ENCODE measurements around the gene MASP1.

The MASP1 gene

DNA sequence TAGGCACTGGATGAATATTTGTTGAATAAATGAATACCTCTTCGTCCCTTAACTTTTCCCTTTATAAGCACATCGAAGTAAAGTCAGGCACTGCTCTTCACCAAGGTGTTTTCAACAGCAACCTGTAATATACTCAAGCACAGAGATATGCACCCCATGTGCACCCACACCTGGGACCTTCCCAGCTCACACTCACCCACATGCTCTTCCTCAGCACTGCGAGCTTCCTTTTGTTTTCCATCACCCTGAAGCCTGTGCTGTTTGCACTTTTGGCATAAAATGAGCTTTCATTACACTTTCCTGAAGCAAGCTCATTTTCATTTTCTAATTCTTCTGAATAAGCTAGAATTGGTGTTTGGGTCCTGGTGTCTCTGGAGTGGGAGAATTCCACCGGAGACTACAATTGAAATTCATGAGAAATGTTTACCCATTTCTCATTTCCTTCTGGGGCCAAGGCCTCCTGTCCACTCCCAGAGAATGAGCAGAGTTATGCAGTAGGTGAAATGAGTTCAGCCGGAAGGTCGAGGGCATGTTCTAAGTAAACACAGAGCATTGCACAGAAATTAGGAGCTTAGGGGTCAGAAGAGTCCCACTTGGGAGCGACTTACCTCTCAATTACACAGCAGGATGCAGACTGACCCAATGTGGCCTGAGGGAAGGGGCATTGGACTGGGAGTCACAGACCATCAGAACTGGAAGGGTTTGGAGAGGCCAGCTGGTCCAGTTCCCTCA, 15.0 kb downstream of the MASP1 start:
- Histone ChIP-seq H3K27ac (ENCODE audit: low read depth, low read length) (no peak overlapping the region), H3K9ac (ENCODE audit: low read length) (no peak overlapping the region), H3K4me3 (ENCODE audit: low read depth in 1 of 2, low read length in 2 of 2) (no peak overlapping the region), H3K4me1 (ENCODE audit: insufficient read depth, low read length) (no peaks in the 10 kb centered on the region), H3K27me3 (ENCODE audit: control insufficient read depth in 1 of 2, insufficient read depth in 2 of 2, low read length in 2 of 2) (no peaks in the 10 kb centered on the region), H3K36me3 (ENCODE audit: insufficient read depth, low read length) (peaks cover 2% of the 10 kb centered on the region), H3K9me3 (ENCODE audit: low read length) (no peaks in the 10 kb centered on the region)

DNA sequence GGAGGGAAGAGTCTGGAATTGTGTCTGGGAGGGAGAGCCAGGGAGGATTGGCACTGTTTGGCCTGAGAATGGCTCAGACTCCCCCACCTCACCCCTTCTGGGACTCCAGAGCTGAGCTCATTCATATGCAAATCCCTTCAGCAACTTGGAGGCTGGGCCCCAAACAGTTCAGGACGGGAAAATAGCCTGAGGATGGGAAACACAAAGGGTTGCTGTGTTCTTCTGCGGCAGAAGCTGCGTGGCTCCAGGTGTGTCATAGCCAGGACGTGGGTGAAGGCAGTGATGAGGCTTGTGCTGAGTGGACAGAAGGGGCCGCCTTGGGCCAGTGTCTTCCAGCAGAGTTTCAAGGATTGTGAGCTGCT, 16.6 kb downstream of the MASP1 start:
- Histone ChIP-seq H3K27ac (ENCODE audit: low read depth, low read length) (no peak overlapping the region), H3K36me3 (ENCODE audit: insufficient read depth, low read length) (peaks cover 3% of the 10 kb centered on the region), H3K4me1 (ENCODE audit: insufficient read depth, low read length) (no peaks in the 10 kb centered on the region), H3K4me3 (ENCODE audit: low read depth in 1 of 2, low read length in 2 of 2) (no peak overlapping the region), H3K9ac (ENCODE audit: low read length) (no peak overlapping the region), H3K9me3 (ENCODE audit: low read length) (no peaks in the 10 kb centered on the region), H3K27me3 (ENCODE audit: control insufficient read depth in 1 of 2, insufficient read depth in 2 of 2, low read length in 2 of 2) (no peaks in the 10 kb centered on the region)

DNA sequence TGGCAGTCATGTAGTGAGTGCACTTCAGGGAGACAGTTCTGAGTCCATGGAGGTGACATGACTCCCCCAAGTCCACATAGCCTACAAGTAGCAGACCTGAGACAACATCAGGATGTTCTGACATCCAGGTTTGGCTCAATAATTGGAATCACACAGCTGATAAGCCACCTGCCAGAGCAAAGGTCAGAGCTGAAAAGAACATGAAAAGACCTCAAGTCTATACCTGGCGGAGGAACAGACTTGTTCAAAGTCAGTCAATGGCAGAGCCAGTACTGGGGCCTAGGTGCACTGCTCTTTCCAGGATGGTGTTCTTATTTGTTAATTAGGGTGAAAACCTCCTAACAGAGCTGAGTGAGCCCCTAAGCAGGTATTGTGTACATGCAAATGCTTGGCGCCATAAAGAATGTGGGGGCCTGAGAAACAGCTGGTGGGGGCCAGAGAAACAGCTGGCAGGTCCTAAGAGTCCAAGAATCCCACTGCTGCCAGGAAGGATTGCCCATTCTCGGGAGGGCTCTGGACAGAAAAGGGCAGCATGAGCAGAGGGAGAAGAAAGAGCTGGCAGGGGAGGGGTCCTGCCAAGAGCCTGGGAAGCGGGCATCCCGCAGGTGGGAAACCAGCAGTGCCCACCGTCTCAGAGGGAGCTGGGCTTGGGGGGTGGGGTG, 17.1 kb downstream of the MASP1 start:
- no peaks in the 10 kb centered on the region for H3K27me3 ChIP-seq (ENCODE audit: control insufficient read depth in 1 of 2, insufficient read depth in 2 of 2, low read length in 2 of 2)

DNA sequence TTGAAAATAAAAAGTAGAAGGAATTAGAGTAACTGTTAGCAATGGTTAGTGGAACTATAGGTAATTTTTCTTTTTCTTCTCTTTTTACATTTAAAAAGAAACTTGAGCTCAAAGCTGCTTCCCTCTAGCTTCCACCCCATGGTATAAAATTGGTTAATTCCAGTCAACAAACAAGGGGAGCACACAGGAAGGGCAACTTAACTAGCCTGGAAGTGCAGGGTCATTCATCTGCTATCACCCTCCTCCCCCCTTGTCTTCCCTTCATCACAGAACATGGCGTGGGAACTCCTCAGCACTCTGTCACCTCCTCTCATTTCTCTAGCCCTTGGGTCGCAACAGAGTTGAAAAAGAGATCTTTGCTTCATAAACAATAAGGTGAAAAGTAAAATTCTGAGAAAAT, 20.0 kb downstream of the MASP1 start:
- H3K36me3 ChIP-seq (ENCODE audit: insufficient read depth, low read length), result peaks cover 17% of the 10 kb centered on the region
- no peak overlapping the region for H3K9ac ChIP-seq (ENCODE audit: low read length)
- H3K27ac ChIP-seq (ENCODE audit: low read depth, low read length), result no peak overlapping the region
- H3K9me3 ChIP-seq (ENCODE audit: low read length), result no peaks in the 10 kb centered on the region
- H3K4me1 ChIP-seq (ENCODE audit: insufficient read depth, low read length), result peaks cover 10% of the 10 kb centered on the region
- no peaks in the 10 kb centered on the region for H3K27me3 ChIP-seq (ENCODE audit: control insufficient read depth in 1 of 2, insufficient read depth in 2 of 2, low read length in 2 of 2)
- H3K4me3 ChIP-seq (ENCODE audit: low read depth in 1 of 2, low read length in 2 of 2), result no peak overlapping the region

More for the DNA sequence above, 17.1 kb downstream of the MASP1 start:
- no peak overlapping the region for H3K27ac ChIP-seq (ENCODE audit: low read depth, low read length)
- H3K36me3 ChIP-seq (ENCODE audit: insufficient read depth, low read length), result peaks cover 8% of the 10 kb centered on the region
- no peaks in the 10 kb centered on the region for H3K4me1 ChIP-seq (ENCODE audit: insufficient read depth, low read length)
- no peak overlapping the region for H3K9ac ChIP-seq (ENCODE audit: low read length)
- H3K9me3 ChIP-seq (ENCODE audit: low read length), result no peaks in the 10 kb centered on the region
- no peak overlapping the region for H3K4me3 ChIP-seq (ENCODE audit: low read depth in 1 of 2, low read length in 2 of 2)

DNA sequence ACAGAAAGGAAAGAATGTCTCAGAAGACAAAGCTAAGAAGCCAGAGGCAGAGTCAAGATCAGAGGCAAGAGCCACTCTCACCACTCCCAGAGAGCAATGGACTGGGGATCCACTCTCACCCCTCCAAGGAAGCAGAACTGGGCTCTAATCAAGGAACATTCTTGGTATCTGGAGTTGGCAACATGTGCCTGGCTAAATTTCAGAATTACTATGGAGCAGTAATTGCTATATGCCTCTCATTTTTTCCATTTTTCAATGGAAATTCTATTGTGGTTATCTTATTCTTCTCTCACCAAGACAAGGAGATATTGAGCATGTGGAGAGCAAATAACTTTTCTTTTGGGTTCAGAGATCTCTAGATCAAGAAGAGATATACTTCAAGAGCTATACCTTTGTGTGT, 22.1 kb downstream of the MASP1 start:
- Histone ChIP-seq H3K27ac (ENCODE audit: low read depth, low read length) (no peak overlapping the region), H3K9ac (ENCODE audit: low read length) (no peak overlapping the region), H3K27me3 (ENCODE audit: control insufficient read depth in 1 of 2, insufficient read depth in 2 of 2, low read length in 2 of 2) (no peaks in the 10 kb centered on the region), H3K4me3 (ENCODE audit: low read depth in 1 of 2, low read length in 2 of 2) (no peak overlapping the region), H3K36me3 (ENCODE audit: insufficient read depth, low read length) (peaks cover 17% of the 10 kb centered on the region), H3K9me3 (ENCODE audit: low read length) (no peaks in the 10 kb centered on the region), H3K4me1 (ENCODE audit: insufficient read depth, low read length) (peaks cover 29% of the 10 kb centered on the region)

DNA sequence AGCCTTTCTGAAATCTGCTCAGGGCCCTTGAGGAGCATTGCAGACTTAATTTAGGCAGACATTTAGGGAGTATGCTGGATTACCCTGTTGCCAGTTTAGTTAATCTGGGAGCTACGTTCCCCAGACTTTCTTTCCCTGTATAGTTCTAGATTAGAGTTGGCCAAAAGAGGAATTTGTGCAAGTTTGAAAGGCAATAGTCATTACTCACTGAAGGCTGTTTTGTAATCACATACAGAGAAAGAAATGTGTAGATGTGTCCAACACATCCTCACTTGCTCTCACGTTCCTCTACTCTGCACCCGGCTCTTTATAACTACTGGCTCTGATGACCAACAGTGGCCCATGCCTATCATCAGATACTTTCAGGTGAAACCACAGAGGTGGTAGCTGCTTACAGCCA, 24.2 kb downstream of the MASP1 start:
- H3K9me3 ChIP-seq (ENCODE audit: low read length), result no peaks in the 10 kb centered on the region
- peaks cover 17% of the 10 kb centered on the region for H3K36me3 ChIP-seq (ENCODE audit: insufficient read depth, low read length)
- no peak overlapping the region for H3K9ac ChIP-seq (ENCODE audit: low read length)
- no peak overlapping the region for H3K4me3 ChIP-seq (ENCODE audit: low read depth in 1 of 2, low read length in 2 of 2)
- H3K4me1 ChIP-seq (ENCODE audit: insufficient read depth, low read length), result peaks cover 51% of the 10 kb centered on the region
- H3K27ac ChIP-seq (ENCODE audit: low read depth, low read length), result no peak overlapping the region
- no peaks in the 10 kb centered on the region for H3K27me3 ChIP-seq (ENCODE audit: control insufficient read depth in 1 of 2, insufficient read depth in 2 of 2, low read length in 2 of 2)

DNA sequence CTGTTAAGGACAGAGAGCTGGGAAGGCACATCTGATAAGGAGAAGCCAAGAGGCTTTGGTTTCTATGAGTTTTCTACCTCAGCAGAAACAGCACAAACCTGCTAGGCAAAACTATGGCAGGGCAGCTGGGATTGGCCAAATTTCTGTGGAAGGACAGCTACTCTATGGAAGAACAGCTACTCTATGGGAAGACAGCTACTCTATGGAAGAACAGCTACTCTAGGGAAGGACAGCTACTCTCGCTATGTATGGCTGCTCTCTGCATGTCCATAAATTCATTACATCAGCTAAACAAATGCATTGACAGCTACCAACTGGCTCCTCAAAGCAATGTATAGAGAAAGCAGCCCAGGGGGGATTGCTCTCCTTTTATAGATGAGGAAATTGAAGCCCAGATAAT, 24.8 kb downstream of the MASP1 start:
- Histone ChIP-seq H3K4me3 (ENCODE audit: low read depth in 1 of 2, low read length in 2 of 2) (no peak overlapping the region), H3K27me3 (ENCODE audit: control insufficient read depth in 1 of 2, insufficient read depth in 2 of 2, low read length in 2 of 2) (no peaks in the 10 kb centered on the region), H3K4me1 (ENCODE audit: insufficient read depth, low read length) (peaks cover 53% of the 10 kb centered on the region), H3K9ac (ENCODE audit: low read length) (no peak overlapping the region), H3K27ac (ENCODE audit: low read depth, low read length) (no peak overlapping the region), H3K9me3 (ENCODE audit: low read length) (no peaks in the 10 kb centered on the region), H3K36me3 (ENCODE audit: insufficient read depth, low read length) (peaks cover 20% of the 10 kb centered on the region)

DNA sequence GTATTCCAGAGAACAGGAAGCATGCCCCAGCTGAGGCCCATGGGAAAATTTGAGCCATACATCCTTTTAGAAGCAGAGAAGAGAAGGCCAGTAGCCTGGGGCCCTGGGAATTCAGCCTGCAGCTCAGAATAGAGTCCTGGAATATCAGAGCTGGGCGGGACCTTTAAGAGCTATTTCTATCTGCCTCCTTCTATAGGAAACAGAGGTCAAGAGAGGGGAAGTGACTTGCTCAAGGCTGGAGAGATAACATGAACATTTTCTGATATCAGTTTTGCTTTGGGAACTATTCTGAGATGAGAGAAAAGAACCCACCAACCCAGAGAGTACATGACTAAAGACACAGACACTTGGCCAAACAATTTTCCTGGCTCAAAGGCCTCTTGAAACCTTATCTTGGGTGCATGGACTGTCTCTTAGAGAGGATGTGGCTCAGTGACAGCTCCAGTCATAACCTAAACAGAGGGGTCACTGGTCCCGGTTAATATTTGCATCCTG, 26.0 kb downstream of the MASP1 start:
- no peaks in the 10 kb centered on the region for H3K27me3 ChIP-seq (ENCODE audit: control insufficient read depth in 1 of 2, insufficient read depth in 2 of 2, low read length in 2 of 2)
- H3K27ac ChIP-seq (ENCODE audit: low read depth, low read length), result peak overlapping the region; percentile 57
- peaks cover 28% of the 10 kb centered on the region for H3K36me3 ChIP-seq (ENCODE audit: insufficient read depth, low read length)
- H3K4me3 ChIP-seq (ENCODE audit: low read depth in 1 of 2, low read length in 2 of 2), result no peak overlapping the region
- no peak overlapping the region for H3K9ac ChIP-seq (ENCODE audit: low read length)
- peaks cover 53% of the 10 kb centered on the region for H3K4me1 ChIP-seq (ENCODE audit: insufficient read depth, low read length)
- H3K9me3 ChIP-seq (ENCODE audit: low read length), result no peaks in the 10 kb centered on the region

DNA sequence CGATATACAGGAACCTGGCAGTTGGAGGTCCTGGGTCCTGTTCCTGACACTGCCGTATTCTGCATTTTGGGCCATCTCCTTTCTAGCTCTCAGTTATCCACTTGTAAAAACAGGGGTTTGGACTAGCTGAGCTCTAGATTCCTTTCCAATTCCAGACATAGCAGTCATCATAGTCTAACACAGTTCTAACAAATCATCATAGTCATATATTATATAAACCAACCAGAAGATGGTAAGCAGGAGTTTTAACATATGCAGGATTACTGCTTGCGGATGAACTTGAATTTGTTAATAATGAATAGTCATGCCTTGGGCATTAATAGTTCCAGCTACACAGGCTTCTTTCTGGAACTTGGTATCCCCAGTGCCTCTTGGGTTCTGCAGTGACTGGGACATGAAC, 26.6 kb downstream of the MASP1 start:
- no peak overlapping the region for H3K4me3 ChIP-seq (ENCODE audit: low read depth in 1 of 2, low read length in 2 of 2)
- peaks cover 53% of the 10 kb centered on the region for H3K4me1 ChIP-seq (ENCODE audit: insufficient read depth, low read length)
- H3K27me3 ChIP-seq (ENCODE audit: control insufficient read depth in 1 of 2, insufficient read depth in 2 of 2, low read length in 2 of 2), result no peaks in the 10 kb centered on the region
- H3K9me3 ChIP-seq (ENCODE audit: low read length), result no peaks in the 10 kb centered on the region
- peak overlapping the region; percentile 57 for H3K27ac ChIP-seq (ENCODE audit: low read depth, low read length)
- no peak overlapping the region for H3K9ac ChIP-seq (ENCODE audit: low read length)
- H3K36me3 ChIP-seq (ENCODE audit: insufficient read depth, low read length), result peaks cover 29% of the 10 kb centered on the region

DNA sequence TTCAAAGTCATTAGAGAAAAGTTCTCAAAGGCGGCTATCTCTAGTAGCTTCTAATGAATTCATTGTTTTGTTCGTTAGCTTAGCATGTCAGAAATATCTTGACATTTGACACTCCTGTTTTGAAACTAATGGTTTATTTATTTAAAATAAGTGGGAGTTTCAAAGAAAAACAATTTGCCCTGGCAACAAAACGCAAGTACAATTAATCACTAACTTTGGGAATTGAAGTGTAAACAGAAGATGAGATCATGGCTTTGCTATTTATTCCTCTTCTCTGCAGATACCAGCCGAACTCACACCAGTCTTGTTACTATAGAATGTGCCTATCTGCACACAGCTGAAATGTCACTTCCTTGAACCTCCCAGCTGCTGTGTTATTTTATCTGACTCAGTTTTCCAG, 27.5 kb downstream of the MASP1 start:
- Histone ChIP-seq H3K9me3 (ENCODE audit: low read length) (no peaks in the 10 kb centered on the region), H3K4me1 (ENCODE audit: insufficient read depth, low read length) (peaks cover 53% of the 10 kb centered on the region), H3K27me3 (ENCODE audit: control insufficient read depth in 1 of 2, insufficient read depth in 2 of 2, low read length in 2 of 2) (no peaks in the 10 kb centered on the region), H3K36me3 (ENCODE audit: insufficient read depth, low read length) (peaks cover 30% of the 10 kb centered on the region), H3K9ac (ENCODE audit: low read length) (no peak overlapping the region), H3K27ac (ENCODE audit: low read depth, low read length) (peak overlapping the region; percentile 54), H3K4me3 (ENCODE audit: low read depth in 1 of 2, low read length in 2 of 2) (no peak overlapping the region)

DNA sequence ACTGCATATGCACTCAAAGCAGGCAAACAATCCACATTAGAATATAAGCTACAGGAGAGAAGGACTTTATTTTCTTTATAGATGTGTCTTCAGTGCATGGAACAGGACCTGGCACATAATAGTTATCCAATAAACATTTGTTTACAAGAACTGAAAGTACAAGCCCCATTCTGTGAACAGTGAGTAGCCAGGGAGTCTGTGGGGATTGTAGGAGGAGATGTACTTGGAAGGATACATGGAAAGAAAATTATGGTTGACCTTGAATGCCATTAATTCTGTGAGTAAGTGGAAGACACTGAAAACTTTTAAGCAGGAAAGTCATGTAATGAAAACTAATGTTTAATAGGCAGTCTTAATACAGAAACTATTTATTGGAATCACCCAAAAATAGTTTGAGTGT, 28.3 kb downstream of the MASP1 start:
- Histone ChIP-seq H3K4me1 (ENCODE audit: insufficient read depth, low read length) (peaks cover 53% of the 10 kb centered on the region), H3K4me3 (ENCODE audit: low read depth in 1 of 2, low read length in 2 of 2) (no peak overlapping the region), H3K9me3 (ENCODE audit: low read length) (no peaks in the 10 kb centered on the region), H3K36me3 (ENCODE audit: insufficient read depth, low read length) (peaks cover 36% of the 10 kb centered on the region), H3K27me3 (ENCODE audit: control insufficient read depth in 1 of 2, insufficient read depth in 2 of 2, low read length in 2 of 2) (no peaks in the 10 kb centered on the region), H3K9ac (ENCODE audit: low read length) (no peak overlapping the region), H3K27ac (ENCODE audit: low read depth, low read length) (peak overlapping the region; percentile 54)

DNA sequence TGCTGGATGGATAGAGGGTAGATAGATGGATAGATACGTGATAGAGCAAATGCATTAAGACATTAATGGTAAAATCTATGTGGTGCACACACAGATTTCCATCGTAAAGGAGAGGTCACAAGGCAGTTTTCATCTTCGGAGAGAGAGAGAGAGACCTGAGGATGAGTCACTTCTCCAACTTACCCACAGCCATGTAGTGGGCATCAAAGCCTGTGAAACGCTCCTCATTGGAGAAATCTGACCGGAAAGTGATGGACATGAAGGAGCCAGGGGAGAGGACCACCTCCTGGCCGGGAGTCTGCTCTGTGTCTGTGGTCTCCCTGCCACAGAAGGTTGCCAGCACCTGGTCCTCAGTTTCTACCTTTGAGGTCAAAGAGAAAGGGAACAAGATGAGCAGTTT, 29.2 kb downstream of the MASP1 start:
- Histone ChIP-seq H3K36me3 (ENCODE audit: insufficient read depth, low read length) (peaks cover 41% of the 10 kb centered on the region), H3K4me3 (ENCODE audit: low read depth in 1 of 2, low read length in 2 of 2) (no peak overlapping the region), H3K4me1 (ENCODE audit: insufficient read depth, low read length) (peaks cover 51% of the 10 kb centered on the region), H3K9me3 (ENCODE audit: low read length) (no peaks in the 10 kb centered on the region), H3K27ac (ENCODE audit: low read depth, low read length) (no peak overlapping the region), H3K27me3 (ENCODE audit: control insufficient read depth in 1 of 2, insufficient read depth in 2 of 2, low read length in 2 of 2) (no peaks in the 10 kb centered on the region), H3K9ac (ENCODE audit: low read length) (no peak overlapping the region)

Data from muscle layer of colon (tissue), 2 donors.